Caco-2 (cell line): ENCODE results near the gene LRRC75A. TPM values are rescaled to one million over a fixed set of nuclear protein-coding genes. Genes with fewer than 3 reads are reported as not detected.
"Not testable (repeated sequence)": the region's sequence is repeated elsewhere in the genome, so short reads cannot be mapped to it uniquely, and the experiment has no call there.

Experiments used
- BruUV-seq: library from RNA; stranded (reverse); fragments of 400-500 nt; replicated peaks from 2 replicates; lab custom pipeline; 2021; lab: Mats Ljungman, UMichigan
- CTCF ChIA-PET: fragments of 300-600 bp; sonication (Branson Sonifier 250); formaldehyde crosslinking; loops from one replicate; lab custom pipeline; 2022; ENCODE audit warnings: antibody characterized with exemption; lab: Charles Lee
- POLR2A ChIA-PET: fragments of 300-600 bp; sonication (Branson Sonifier 250); formaldehyde crosslinking; loops from one replicate; lab custom pipeline; 2022; ENCODE audit warnings: antibody characterized with exemption; lab: Charles Lee
- DNase-seq, 2 experiments: peaks; one replicate each; pipeline versions ENCODE4 v3.0.0 to v3.0.0-alpha.2; 2020 to 2022
- H3K27me3 ChIP-seq: replicated peaks from 2 replicates; pipeline ENCODE4 v1.6.0; 2011; ENCODE audit warnings: low read length; ENCODE audit not compliant: control insufficient read depth, insufficient read depth
- H3K36me3 ChIP-seq: 2 replicates; pipeline ENCODE4 v1.5.1; 2011; ENCODE audit warnings: low read length; ENCODE audit not compliant: control insufficient read depth, insufficient read depth
- H3K4me1 ChIP-seq: fragments of 250-450 bp; sonication (Bioruptor Pico); 2 replicates; pipeline ENCODE4 v1.5.1; 2020; ENCODE audit warnings: mild to moderate bottlenecking
- H3K4me3 ChIP-seq: 2 replicates; pipeline ENCODE4 v1.5.1; 2011; ENCODE audit warnings: low read depth, mild to moderate bottlenecking, control low read depth, low read length
- H3K9me3 ChIP-seq: fragments of 250-450 bp; sonication (Bioruptor Pico); 2 replicates; pipeline ENCODE4 v1.5.1; 2020; ENCODE audit warnings: mild to moderate bottlenecking, moderate library complexity
- H3K27ac Mint-ChIP-seq: one replicate; pipeline ENCODE4 v1.8.0; 2022; ENCODE audit warnings: mixed read lengths; ENCODE audit not compliant: unreplicated experiment
- H3K27me3 Mint-ChIP-seq: one replicate; pipeline ENCODE4 v1.8.0; 2022; ENCODE audit warnings: mixed read lengths; ENCODE audit not compliant: insufficient read depth, unreplicated experiment
- H3K36me3 Mint-ChIP-seq: one replicate; pipeline ENCODE4 v1.8.0; 2022; ENCODE audit warnings: mild to moderate bottlenecking, mixed read lengths; ENCODE audit not compliant: insufficient read depth, unreplicated experiment
- H3K4me1 Mint-ChIP-seq: one replicate; pipeline ENCODE4 v1.8.0; 2022; ENCODE audit warnings: low read depth, mixed read lengths; ENCODE audit not compliant: unreplicated experiment
- H3K4me3 Mint-ChIP-seq: one replicate; pipeline ENCODE4 v1.8.0; 2022; ENCODE audit warnings: mild to moderate bottlenecking, moderate library complexity, mixed read lengths; ENCODE audit not compliant: unreplicated experiment
- H3K9me3 Mint-ChIP-seq: one replicate; pipeline ENCODE4 v1.8.0; 2022; ENCODE audit warnings: mixed read lengths; ENCODE audit not compliant: unreplicated experiment
- intact Hi-C: fragments of 100-400 bp; cut with micrococcal nuclease; formaldehyde crosslinking; loops from one replicate; pipeline ENCODE4 v1.10.0; 2022; ENCODE audit not compliant: unreplicated experiment
- total RNA-seq: library from RNA; stranded (reverse); gene quantifications from 2 replicates; pipeline ENCODE4 v1.2.3, GENCODE V29; 2022

LRRC75A gene
- total RNA-seq, 1 experiment from 2014 or later = 4.5 TPM

DNA sequence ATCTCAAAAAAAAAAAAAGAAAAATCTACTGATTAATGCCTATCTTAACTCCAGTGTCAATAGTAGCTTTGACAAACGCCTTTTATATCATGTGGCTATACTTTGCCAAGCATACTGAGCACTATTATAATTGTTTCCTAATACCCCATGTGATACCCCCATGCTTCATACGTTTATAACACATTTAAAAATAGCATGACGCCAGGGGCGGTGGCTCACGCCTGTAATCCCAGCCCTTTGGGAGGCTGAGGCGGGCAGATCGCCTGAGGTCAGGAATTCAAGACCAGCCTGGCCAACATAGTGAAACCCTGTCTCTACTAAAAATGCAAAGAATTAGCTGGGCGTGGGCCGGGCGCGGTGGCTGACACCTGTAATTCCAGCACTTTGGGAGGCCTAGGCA, 99.5 kb downstream of the LRRC75A start:
- intact Hi-C loops, H3K9me3 ChIP-seq, H3K36me3 ChIP-seq, H3K4me3 Mint-ChIP-seq, H3K36me3 Mint-ChIP-seq, POLR2A ChIA-PET, H3K27ac Mint-ChIP-seq, H3K4me1 ChIP-seq, H3K27me3 Mint-ChIP-seq, BruUV-seq, H3K9me3 Mint-ChIP-seq, DNase-seq, CTCF ChIA-PET, H3K27me3 ChIP-seq, H3K4me3 ChIP-seq: not testable (repeated sequence)
- peaks cover 12% of the 10 kb centered on the region for H3K4me1 Mint-ChIP-seq

Other genes with a start within 250 kb of the LRRC75A start
- gene CENPV, start 138.7 kb downstream of the LRRC75A start, total RNA-seq = 92.8 and 103 TPM in 2 replicates
- gene UBB, start 111.1 kb downstream of the LRRC75A start, total RNA-seq = 1,900 and 1,904 TPM in 2 replicates
- 0.28 and 0.41 TPM in 2 replicates for gene TRPV2, start 76.6 kb downstream of the LRRC75A start, total RNA-seq
- gene ZNF287, start 77.0 kb upstream of the LRRC75A start, total RNA-seq = 7.1 and 7.9 TPM in 2 replicates
- 6.2 and 7.6 TPM in 2 replicates for gene ZNF624, start 161.7 kb upstream of the LRRC75A start, total RNA-seq
- 17.0 and 18.1 TPM in 2 replicates for gene CCDC144A, start 198.0 kb upstream of the LRRC75A start, total RNA-seq